Measurements from ENCODE around the gene RNH1.

RNH1 gene

DNA sequence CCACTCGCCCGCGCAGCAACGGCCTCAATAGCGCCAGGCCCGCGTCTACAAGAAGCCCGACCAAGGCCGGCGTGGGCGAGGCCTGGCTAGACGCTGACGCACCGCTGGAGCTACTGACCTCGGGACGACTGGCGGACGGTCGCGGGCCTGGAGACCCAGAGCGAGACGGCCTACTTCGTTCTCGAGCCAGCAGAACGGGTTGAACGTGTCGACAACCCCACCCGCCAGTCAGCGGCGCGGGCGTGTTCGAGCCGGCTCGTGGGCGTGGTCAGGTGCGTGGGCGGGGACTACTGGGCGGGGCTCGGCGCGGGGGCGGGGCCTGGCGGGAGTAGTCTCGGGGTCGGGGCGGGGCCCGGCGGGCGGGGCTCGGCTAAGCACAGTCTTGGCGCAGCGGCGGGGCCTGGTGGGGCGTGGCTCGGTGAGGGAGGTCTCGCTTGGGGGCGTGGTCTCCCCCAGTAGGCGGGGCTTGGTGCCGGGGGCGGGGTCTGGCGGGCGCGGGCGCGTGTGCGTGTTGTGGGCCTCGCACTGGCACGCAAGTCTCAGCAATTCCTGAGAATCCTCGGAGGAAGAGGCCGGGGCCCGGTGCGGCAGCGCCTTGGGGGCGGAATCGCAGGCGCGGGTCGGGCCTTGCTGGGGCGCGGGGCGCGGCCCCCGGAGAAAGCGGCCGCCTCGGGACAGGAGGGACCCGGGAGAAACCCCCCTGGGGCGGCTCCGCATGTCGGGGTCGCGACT lies at the start of gene RNH1:
Gene RNH1, minus strand, starts transcription at position 248 of the 732 bp plus-strand sequence. CDS start 5,080 bp downstream, outside the sequence.
- peak; percentile 77 for DNase-seq (ENCODE audit: low read depth, low spot score)

DNA sequence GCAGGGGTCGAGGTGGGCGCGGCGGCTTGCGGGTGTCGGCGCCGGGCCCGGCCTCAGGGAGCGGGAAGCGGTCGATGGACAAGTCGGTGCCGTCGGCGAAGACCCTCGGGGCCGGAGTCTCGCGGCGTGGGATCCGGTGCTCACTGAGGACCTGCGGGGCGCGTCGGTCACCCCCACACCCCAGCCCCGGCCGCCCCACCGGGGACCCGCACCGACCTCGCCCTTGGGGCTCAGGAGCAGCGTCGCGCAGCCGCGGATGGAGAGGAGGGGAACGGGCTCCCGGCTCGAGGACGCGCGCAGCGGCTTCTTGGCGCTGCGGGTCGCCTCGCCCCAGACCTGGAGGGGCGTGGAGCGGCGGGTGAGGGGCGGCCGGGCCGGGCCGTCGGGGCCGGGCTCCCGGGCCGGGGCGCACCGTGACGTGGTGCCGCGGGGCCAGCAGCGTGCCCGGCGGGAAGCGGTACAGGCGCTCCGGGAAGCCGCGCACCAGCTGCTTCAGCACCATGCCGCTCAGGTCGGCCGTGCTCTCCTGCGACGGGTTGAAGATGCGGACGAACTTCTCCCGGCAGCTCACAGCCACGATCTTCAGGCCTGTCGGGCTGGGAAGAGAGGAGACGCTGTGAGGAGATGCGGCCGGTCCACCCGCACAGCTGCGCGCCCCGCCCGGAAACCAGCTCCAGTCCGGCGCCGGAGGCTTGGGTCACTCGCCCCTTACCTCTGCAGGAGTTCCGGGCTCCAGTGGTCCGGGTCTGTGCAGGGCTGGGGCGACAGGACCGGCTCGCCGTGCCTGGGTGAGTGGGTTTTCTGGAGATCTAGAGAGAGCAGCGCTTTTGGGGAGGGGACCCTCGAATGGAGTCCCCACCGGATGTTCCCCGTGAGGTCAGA lies 49.0 kb upstream of the RNH1 start:
- DNase-seq (ENCODE audit: low read depth, low spot score) = no peak

DNA sequence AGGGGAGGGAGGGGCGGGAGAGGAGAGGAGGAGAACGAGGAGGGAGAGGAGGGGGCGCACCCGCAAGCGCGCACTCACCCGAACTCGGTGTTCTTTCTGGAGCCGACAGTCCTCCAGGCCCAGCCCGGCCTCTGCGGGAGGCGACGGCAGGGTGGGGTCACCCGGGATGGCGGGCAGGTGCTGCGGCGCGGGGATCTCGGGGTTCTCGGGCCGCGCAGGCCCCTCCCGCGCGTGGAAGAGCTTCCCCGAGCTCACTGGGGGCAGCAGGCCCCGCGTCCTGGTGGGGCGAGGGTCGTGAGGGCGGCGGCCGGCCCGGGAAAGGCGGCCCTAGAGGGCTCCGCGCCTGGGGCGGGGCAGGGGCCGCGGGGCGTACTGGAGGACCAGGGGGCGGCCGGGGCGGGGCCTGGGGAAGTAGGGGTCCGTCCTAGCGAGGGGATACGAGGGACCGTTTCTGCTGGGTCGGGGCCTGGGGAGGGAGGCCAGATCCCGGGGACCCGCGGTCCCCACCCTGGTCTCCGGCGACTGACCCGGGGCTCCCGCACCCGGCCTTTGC lies 48.3 kb upstream of the RNH1 start:
- no peak for DNase-seq (ENCODE audit: low read depth, low spot score)

DNA sequence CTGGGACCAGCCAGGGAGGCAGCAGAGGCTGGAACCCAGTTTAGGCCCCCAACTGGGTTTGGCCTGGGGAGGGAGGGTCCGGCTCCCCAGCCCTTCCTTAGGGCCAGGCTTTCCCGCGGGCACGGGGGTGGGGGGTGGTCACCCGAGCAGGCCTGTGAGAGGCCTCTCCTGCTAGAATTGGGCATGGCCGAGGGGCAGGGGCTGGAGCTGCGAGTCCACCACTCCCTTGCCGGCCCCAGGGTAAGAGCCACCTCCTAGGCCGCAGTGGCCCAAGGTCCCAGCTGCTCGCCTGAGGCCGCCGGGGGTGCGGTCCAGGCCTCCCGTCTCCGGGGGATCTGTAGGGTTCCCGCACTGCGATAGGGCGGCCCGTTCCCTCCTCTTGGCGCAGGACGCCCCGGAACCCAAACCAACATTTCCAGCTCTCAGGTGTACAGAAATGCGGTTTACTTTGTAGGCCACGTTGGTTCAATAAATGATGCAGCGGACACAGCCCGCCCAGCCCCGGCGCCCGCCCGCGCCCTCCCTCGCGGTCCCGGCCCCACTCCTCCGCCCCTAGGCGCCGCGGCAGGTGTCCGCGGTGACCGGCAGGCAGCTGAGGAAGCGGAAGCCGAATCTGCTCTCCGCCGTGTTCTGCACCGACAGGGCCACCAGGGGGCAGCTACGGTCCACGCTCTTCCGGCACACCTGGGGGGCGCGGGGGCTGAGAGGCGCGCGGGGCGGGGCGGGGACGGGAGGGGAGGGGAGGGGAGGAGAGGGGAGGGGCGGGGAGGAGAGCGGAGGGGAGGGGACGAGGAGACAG lies 47.6 kb upstream of the RNH1 start:
- DNase-seq (ENCODE audit: low read depth, low spot score) = no peak

DNA sequence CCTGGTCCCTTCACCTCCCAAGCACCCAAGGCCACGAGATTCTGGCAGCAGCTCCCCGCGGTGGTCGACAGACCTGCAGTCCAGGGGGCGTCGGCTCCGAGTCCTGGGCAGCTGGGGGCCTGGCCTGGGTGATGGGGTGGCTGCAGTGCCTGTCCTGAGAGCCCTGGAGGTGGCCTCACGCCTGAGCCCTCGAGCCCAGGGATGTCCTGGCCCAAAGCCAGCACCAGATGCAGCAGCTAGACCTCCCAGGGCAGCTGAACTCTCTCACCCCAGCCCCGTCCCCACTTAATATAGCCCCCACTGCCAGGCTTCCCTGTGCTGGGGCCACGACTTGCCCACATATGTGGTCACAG lies 46.9 kb upstream of the RNH1 start:
- no peak for DNase-seq (ENCODE audit: low read depth, low spot score)

DNA sequence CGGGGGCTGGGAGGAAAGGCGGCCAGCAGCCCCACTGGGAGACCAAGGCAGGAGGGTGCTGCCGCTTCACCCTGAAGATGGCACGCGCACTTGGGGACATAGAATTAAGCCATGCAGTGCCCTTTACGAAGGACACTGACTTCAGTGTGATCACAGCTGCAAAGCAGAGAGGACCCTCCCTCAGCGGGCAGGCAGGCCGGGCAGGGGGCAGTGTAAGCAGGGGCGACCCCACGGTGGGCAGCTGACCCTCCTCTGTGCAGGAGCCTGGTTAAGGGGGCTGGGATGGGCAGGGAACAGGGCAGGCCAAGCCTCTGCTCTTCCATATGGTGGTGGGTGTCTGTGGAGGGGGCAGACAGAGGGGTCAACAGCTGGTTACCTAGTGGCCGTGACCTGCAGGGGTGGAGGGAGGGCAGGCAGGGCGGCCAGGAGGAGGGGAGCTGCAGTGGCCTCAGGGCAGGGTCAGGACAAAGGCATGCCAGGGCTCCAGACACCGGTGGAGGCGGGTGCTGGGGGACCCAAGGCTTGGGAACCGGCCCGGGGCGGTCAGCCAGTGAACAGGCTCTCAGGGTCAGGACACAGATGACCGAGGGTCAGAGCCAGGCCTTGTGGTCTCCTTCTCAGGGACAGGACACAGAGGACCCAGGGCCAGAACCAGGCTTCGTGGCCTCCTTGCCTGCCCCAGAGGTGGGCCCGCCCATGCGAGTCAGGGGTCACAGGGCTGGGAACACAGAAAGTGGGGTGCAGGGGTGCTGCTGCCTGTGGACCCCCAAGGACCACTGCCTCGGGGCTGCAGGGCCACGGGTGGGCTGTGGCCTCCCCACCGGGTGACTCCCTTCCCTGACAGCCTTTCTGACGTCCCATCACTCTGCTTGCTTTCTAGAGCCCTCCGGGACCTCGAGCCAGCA lies 46.3 kb upstream of the RNH1 start:
- DNase-seq (ENCODE audit: low read depth, low spot score) = no peak

GRCh38 chr11:551596-551995 lies 44.6 kb upstream of the RNH1 start:
- no peak for DNase-seq (ENCODE audit: low read depth, low spot score)

DNA sequence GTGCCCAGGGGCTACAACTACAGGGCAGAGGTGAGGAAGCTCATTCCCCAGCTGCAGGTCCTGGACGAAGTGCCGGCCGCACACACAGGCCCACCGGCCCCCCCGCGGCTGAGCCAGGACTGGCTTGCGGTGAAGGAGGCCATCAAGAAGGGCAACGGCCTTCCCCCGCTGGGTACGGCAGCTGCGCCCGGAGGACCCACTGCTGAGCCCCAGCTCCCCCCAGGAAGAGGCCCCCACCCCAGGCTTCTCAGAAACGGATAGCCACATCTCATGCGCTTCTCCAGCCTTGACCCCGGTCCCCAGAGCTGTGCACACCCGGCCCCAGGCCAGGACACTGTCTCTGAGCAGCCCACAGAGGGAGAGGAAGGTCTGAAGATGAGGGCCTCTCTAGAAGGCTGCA lies 44.1 kb upstream of the RNH1 start:
- DNase-seq (ENCODE audit: low read depth, low spot score) = no peak

- DNase-seq (ENCODE audit: low read depth, low spot score) = no peak
Observed at GRCh38 chr11:550746-551085, 43.7 kb upstream of the RNH1 start.

DNA sequence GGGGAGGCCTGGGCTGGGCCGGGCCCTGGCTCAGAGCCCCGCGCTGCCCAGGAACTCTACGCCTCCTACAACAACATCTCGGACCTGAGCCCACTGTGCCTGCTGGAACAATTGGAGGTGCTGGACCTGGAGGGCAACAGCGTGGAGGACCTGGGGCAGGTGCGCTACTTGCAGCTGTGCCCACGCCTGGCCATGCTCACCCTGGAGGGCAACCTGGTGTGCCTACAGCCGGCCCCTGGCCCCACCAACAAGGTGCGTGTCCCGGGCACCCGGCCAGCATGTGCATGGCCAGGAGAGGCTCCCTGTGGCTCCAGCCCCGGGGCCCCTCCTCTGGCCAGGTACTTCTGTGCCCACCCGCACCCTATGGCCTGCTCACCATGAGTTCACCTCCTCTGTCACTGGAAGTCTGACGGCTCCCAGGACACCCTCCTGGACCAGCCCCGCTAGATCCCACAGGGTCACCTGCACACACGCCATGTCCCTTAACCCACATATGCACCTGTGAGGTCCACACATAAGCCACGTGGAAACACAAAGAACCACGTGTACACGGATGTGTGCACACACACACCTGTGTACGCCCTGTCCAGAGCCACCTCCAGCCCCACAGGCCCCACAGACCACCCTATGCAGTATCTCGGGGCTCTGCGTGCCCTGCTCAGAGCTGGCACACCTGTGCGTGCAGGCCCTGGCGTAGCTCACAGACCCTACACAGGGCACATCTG lies 43.1 kb upstream of the RNH1 start:
- DNase-seq (ENCODE audit: low read depth, low spot score) = no peak

GRCh38 chr11:548700-549603 lies 41.9 kb upstream of the RNH1 start:
- DNase-seq (ENCODE audit: low read depth, low spot score) = no peak

DNA sequence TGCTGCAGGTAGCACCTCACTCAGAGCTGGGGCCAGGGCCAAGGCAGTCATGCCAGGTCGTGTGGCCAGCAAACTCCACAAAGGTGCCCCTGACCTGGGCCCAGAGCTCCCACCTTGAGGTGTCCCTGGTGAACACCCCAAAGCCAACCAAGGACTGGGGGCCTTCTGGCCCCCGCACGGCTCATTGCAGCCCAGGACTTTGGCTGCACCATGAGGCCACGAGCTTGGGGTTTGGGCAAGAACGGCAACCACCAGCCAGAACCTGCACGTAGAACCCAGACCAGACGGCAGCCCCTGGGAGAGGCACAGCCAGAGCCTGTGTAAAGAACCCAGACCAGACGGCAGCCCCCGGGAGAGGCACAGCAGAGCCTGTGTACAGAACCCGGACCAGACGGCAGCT lies 38.1 kb upstream of the RNH1 start:
- DNase-seq (ENCODE audit: low read depth, low spot score) = no peak

DNA sequence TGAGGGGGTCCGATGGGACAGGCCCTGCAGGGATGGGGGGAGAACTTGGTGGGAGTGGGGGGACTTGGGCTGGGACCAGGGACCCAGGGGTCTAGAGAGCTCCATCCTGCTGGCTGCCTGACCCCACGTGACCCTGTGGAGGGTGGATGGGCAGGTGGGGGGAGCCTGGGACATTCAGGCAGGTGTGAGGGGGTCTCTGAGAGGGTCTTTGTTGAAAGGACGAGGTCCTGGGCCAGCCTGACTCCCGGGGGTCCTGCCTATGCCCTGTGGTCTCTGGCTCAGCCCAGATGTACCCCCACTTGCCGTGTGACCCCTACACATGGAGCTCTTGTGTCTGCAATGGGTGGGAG lies 37.8 kb upstream of the RNH1 start:
- DNase-seq (ENCODE audit: low read depth, low spot score) = no peak

DNA sequence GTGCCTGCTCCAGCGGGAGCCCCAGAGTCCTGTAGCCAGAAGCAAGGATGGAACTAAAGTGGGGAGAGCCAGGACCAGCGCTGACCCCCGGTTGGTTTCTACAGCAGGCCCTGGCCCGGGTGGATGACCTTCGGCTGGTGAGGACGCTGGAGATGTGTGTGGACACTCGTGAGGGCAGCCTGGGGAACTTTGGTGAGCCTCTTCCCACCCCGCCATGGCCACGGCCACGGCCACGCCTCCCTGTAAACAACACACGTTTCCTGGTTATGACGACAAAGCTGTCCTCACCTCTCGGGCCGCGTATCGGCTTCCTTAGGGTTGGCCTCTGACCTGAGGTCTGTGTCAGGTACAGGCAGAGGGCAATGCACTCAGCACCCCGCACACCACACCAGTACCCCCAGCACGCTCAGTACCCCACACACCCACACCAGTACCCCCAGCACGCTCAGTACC lies 34.4 kb upstream of the RNH1 start:
- DNase-seq (ENCODE audit: low read depth, low spot score) = no peak

- no peak for DNase-seq (ENCODE audit: low read depth, low spot score)
Observed at GRCh38 chr11:540583-541432, 33.8 kb upstream of the RNH1 start.

- no peak for DNase-seq (ENCODE audit: low read depth, low spot score)
Observed at GRCh38 chr11:539971-540481, 33.0 kb upstream of the RNH1 start.

- no peak for DNase-seq (ENCODE audit: low read depth, low spot score)
Observed at GRCh38 chr11:538431-539051, 31.5 kb upstream of the RNH1 start.
